Stimulated activated CD4-positive, alpha-beta T cell treated with anti-CD3 and anti-CD28 coated beads, Interleukin-15, amount 100 ng/mL, for 24 hours (primary cell): ENCODE measurements around the gene PTPRG.
A peak's percentile ranks its signal among the peaks of the same experiment; 100 is the strongest.

ENCODE experiments used
- DNase-seq: peaks from one replicate; pipeline ENCODE4 v3.0.0-alpha.2; 2020

The PTPRG gene

DNA sequence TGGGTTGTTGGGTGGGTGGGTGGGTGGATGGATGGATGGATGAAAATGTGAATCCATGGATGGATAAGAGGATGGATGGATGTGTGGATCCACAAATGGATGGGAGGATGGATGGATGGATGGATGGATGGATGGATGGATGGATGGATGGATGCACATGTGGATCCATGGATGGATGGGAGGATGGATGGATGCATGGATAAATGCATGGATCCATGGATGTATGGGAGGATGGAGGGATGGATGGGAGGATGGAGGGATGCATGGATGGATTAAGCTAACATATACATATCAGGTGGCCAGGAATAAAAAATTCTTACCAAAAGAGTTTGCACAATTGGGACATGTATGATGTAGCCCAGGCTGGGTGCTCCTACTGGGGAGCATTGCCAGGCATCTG is 616.7 kb downstream of the PTPRG start:
- no peak for DNase-seq

DNA sequence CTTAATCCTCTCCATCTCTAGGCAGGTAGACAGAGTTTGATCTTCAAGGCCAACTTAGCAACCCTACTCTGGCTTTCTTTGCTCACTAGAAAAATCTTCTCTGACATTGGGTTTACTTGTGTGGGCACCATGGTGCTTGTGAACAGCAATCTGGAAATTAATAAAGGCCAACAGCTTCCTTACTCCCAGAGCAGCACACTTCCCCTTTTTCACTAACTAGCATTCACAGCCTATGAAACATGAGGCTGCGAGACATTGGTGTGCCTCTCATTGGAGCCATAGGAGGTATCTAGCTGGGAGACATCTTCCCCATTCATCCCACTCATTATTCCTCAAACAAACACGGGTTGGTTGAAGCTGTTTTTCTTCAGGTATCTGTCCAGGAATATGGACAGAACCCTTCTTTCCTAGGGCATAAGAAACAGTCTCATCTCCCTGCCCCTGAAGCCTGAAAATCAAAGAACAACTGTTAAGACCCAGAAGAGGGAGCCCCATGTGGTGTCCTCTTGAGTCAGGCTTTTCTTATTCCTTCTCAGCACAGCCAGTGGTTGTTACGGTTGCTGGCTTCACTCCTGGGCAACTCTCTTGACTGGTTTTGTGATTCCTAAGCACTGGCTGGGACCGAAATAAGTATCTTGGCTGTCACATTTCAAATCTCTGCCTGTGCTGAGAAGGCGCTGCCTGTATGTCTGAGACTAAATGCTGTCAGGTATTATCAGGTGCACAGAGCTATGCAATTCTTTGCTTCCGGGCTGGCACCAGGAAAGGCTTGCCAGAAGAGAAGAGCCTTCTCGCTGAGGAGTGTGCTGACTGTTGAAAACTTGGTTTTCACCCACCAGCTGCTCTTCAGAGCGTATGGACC is 617.6 kb downstream of the PTPRG start:
- DNase-seq = no peak

- no peak for DNase-seq
These were observed 619.1 kb downstream of the PTPRG start for GRCh38 chr3:62180514-62180913.

DNA sequence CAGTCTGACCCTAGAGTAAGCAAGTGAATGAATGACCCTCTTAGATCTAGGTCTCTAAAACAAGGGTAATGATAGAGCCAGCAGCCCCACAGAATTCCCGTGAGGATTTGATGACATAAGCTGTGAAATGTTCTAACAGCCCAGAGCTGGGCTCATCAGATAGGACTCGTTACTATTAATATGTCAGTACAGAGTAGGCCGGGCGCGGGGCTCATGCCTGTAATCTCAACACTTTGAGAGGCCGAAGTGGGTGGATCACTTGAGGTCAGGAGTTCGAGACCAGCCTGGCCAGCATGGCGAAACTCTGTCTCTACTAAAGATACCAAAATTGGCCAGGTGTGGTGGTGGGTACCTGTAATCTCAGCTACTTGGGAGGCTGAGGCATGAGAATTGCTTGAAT is 621.7 kb downstream of the PTPRG start:
- no peak for DNase-seq

GRCh38 chr3:62183969-62184368 is 622.6 kb downstream of the PTPRG start:
- no peak for DNase-seq

GRCh38 chr3:62184559-62184958 is 623.2 kb downstream of the PTPRG start:
- DNase-seq = no peak

GRCh38 chr3:62187022-62187431 is 625.7 kb downstream of the PTPRG start:
- no peak for DNase-seq

GRCh38 chr3:62188681-62189375 is 627.5 kb downstream of the PTPRG start:
- DNase-seq = peak; percentile 75

DNA sequence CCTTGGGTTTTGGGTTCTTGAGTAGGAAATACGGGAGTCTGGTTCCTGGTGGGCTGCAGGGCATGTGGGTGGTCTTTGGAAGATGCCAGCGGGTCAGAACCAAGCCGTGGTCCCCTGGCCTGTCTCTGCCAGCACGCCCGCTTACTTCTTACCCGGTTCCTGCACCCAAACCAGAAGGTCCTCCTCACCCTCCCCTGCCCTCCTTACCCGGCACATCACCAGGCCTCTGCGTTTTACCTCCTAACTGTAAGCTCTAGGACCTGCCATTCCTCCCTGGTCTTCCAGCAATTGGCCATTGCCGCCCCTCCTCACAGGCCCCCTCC is 628.0 kb downstream of the PTPRG start:
- DNase-seq = no peak

GRCh38 chr3:62192891-62193290 is 631.5 kb downstream of the PTPRG start:
- no peak for DNase-seq

DNA sequence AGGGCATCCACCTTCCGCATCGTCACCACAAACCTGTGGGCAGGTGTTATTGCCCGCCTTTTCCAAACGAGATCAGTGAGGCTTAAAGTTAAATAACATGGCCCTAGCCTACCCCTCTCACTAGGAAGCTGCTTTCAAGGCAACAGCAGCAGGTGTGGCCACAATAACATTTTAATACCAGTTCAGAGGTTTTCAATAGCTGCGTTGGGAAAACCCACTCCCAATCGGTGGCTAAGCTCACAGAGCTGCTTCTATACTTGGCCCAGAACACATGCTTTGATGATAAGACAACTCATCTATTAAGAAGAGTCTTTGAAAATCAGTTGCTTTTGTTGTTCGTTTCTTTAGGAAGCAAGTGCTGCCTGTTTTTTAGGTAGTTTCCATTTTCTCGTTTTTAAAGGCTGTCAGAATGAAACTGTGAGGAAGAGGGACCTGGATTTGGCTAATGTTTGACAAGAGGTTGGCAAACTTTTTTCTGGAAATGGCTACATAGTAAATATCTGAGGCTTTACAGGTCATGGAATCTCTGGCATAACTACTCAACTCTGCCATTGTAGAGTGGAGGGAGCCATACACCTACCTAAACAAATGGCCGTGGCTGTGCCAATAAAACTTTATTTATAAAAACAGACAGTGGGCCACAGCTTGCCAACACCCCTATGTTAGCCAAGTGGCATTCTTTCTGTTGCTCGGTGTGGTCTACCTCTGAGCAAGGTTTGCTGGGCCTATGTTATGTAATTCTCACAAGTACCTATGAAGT is 632.4 kb downstream of the PTPRG start:
- DNase-seq = no peak

- no peak for DNase-seq
These were observed 636.1 kb downstream of the PTPRG start for GRCh38 chr3:62197350-62198012.

DNA sequence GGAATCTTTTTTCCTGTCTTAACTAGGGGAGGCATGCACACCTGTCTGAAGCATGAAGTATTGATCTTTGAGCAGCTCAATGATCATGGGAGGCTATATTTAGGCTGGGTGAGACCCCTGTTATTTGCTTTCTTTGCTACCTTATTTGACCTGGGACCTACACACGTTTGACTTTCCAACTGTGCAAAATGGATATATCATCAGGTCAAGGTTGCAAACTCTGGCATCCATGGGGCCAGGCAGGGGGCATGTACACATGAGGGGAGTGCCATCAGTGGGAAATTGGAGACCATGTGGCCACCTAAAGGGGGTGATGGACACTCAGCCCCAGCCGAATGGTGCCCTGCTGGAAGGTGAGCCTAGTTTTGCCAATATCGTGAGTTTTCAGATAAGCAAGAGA is 637.8 kb downstream of the PTPRG start:
- no peak for DNase-seq

DNA sequence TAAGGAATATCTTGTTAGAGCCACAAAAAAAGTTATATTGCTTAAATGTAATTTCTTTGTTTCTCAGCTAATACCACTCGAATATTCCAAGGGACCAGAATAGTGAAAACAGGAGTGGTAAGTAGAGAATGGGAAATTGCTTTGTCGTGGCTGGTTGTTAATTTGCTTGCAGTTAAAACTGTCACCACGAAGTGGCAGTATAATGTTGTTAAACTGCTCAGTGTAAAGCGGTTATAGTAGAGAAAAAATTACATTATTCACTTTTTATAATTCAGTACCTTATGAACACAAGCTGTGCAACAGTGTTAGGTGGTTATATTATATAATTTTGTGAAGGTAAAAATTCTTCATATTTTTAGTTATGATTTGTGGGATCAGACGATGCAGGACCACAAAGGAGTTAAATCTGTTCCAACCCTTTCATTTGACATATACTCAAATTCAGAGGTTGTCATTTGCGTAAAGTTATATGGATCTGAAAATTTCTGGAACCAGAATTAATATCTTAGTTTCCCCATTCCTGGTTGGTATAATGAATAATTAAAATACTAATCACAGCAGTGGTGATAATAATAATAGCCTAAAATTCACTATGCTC is 640.2 kb downstream of the PTPRG start:
- no peak for DNase-seq

DNA sequence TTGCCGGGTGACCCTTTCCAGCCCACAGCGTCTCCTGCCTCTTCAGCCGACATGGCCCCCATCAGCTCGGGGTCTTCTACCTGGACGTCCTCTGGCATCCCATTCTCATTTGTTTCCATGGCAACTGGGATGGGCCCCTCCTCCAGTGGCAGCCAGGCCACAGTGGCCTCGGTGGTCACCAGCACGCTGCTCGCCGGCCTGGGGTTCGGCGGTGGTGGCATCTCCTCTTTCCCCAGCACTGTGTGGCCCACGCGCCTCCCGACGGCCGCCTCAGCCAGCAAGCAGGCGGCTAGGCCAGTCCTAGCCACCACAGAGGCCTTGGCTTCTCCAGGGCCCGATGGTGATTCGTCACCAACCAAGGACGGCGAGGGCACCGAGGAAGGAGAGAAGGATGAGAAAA is 641.8 kb downstream of the PTPRG start:
- DNase-seq = no peak

DNA sequence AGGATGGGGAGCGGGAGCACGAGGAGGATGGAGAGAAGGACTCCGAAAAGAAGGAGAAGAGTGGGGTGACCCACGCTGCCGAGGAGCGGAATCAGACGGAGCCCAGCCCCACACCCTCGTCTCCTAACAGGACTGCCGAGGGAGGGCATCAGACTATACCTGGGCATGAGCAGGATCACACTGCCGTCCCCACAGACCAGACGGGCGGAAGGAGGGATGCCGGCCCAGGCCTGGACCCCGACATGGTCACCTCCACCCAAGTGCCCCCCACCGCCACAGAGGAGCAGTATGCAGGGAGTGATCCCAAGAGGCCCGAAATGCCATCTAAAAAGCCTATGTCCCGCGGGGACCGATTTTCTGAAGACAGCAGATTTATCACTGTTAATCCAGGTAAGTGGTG is 642.2 kb downstream of the PTPRG start:
- no peak for DNase-seq

DNA sequence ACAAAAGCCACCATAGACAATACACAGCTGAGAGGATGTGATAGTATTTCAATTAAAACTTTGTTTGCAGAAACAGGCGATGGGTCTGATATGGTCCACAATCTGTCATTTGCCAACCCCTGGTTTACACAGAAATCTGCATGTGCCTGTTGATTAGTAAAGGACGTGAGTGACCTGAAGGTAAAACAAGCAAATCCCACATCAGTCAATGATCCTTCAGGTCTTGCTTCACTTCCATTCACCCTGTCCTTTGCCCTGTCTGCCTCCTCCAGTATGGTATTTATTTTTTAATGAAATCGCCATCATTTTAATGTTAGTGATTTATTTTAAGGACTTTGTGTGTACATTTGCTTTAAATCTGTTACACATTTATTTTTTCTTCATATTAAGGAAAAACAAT is 645.8 kb downstream of the PTPRG start:
- no peak for DNase-seq

DNA sequence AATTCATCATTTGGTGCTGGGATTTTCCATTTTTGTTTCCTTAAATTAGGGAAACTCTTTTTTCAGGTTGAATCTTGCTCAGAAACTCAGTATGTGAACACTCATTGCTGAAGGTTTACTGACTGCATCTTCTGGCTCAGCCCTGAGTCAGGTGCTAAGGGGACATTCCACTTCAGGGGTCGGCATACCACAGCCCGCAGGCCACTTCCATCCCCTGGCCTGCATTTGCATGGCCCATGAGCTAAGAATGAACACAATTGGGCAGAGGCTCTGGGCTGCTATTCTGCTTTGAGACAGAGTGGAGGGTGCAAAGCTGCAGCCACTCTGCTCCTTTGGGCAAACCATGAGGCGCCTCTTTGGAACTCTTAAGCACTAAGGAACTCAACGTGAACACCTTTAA is 647.0 kb downstream of the PTPRG start:
- DNase-seq = no peak

- DNase-seq = no peak
These were observed 647.7 kb downstream of the PTPRG start for GRCh38 chr3:62209101-62209500.

DNA sequence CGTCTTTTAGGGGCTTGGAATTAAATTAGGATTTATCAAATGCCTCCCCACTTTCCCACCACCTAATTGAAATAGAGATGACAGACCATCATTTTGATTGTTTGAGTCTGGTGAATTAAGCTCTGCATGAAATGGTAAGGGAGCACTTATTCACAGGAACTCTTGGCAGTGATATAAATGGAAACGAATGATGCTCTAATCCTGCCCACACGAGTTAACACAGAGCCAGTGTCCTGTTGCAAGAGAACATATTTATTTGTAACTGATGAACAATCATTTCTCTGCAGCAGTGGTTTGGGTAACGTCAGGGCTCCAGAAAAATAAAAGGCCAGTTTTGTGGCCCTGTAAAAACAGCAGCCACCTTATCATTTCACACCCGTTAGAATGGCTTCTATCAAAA is 648.6 kb downstream of the PTPRG start:
- no peak for DNase-seq

GRCh38 chr3:62211675-62212429 is 650.5 kb downstream of the PTPRG start:
- no peak for DNase-seq

GRCh38 chr3:62214850-62215249 is 653.5 kb downstream of the PTPRG start:
- DNase-seq = no peak
